ENCODE measurements around the gene HSPA6.

DNA sequence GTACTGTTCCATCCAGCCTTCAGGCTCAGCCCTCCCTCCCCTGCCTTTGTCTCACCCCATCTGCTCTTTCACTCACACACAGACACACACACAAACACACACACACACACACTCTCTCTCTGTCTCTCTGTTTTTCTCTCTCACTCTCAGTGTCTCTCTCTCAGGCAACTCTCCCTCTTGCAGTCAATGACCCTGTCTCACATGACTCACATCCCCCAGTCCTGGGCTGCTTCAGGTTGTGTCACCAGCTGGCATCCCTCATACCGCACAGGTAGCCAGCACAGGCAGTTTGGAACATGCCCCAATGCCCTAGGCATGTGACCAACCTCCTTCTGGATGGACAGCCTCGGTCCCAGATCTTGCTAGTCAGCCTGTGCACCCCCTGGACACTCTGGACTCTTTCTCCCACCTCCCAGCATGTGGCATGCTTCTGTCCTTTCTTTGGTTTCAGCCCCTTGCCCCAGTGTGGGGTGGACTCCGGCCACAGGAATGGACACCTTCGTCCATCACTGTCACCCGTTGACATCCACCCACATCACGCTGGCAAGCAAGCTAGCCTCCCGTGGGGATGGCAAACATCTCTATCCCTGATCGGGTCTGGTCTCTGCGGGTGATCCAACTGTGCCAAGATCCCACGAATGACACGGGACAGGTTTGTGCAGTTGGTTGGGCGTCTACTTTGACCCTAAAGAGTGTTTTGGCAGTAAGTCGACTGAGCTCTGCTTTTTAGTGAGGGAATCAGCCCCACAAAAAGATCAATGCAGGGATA lies 42.5 kb upstream of the HSPA6 start:
- TF ChIP-seq REST (IDR thresholded peaks at IDR 0.05; ENCODE audit: insufficient read depth in 1 of 2, low read depth in 2 of 2, low read length in 1 of 2), result no peak
- TF ChIP-seq, protein P1, sequence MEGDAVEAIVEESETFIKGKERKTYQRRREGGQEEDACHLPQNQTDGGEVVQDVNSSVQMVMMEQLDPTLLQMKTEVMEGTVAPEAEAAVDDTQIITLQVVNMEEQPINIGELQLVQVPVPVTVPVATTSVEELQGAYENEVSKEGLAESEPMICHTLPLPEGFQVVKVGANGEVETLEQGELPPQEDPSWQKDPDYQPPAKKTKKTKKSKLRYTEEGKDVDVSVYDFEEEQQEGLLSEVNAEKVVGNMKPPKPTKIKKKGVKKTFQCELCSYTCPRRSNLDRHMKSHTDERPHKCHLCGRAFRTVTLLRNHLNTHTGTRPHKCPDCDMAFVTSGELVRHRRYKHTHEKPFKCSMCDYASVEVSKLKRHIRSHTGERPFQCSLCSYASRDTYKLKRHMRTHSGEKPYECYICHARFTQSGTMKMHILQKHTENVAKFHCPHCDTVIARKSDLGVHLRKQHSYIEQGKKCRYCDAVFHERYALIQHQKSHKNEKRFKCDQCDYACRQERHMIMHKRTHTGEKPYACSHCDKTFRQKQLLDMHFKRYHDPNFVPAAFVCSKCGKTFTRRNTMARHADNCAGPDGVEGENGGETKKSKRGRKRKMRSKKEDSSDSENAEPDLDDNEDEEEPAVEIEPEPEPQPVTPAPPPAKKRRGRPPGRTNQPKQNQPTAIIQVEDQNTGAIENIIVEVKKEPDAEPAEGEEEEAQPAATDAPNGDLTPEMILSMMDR (IDR thresholded peaks at IDR 0.05), result no peak

All from Panc1 (cell line).